HepG2 (cell line): ENCODE results near the gene JAG1. TPM values are rescaled to one million over a fixed set of nuclear protein-coding genes. Genes with fewer than 3 reads are reported as not detected.

Source experiments
- FOXO1 ChIP-seq: sonication (generic); formaldehyde crosslinking; IDR thresholded peaks from 2 replicates; pipeline ENCODE4 v1.4.0; 2020; ENCODE audit warnings: missing genetic modification reagents
- GABPB1 ChIP-seq: IDR thresholded peaks from 2 replicates; pipeline ENCODE4 v1.6.1; 2016; ENCODE audit warnings: mild to moderate bottlenecking, missing genetic modification reagents, moderate library complexity, missing compliant biosample characterization
- GPN1 ChIP-seq: sonication (generic); formaldehyde crosslinking; IDR thresholded peaks from 2 replicates; pipeline ENCODE4 v1.5.1; 2020; ENCODE audit warnings: missing genetic modification reagents, borderline replicate concordance
- KAT7 ChIP-seq: IDR thresholded peaks from 2 replicates; pipeline ENCODE4 v1.6.1; 2018; ENCODE audit warnings: borderline replicate concordance, missing compliant biosample characterization
- SYNCRIP ChIP-seq: fragments of 200-400 bp; formaldehyde crosslinking; IDR thresholded peaks from 2 replicates; pipeline ENCODE4 v1.6.1; 2018; ENCODE audit warnings: mild to moderate bottlenecking, low read depth, low read length; ENCODE audit not compliant: insufficient read depth
- ZBTB42 ChIP-seq: sonication (generic); formaldehyde crosslinking; IDR thresholded peaks from 2 replicates; pipeline ENCODE4 v1.5.0; 2020; ENCODE audit warnings: mild to moderate bottlenecking, missing genetic modification reagents
- ZFP36L1 ChIP-seq: sonication (generic); formaldehyde crosslinking; IDR thresholded peaks from 2 replicates; pipeline ENCODE4 v1.8.0; 2022; ENCODE audit warnings: mild to moderate bottlenecking, missing genetic modification reagents, moderate library complexity
- ZNF10 ChIP-seq: sonication (generic); formaldehyde crosslinking; IDR thresholded peaks from 2 replicates; pipeline ENCODE4 v1.4.0; 2020; ENCODE audit warnings: mild to moderate bottlenecking, low read depth, missing genetic modification reagents, borderline replicate concordance
- ZNF143 ChIP-seq: sonication (generic); formaldehyde crosslinking; IDR thresholded peaks from 2 replicates; pipeline ENCODE4 v1.4.0; 2020; ENCODE audit warnings: missing genetic modification reagents
- ZNF589 ChIP-seq: sonication (generic); formaldehyde crosslinking; conservative IDR thresholded peaks from 2 replicates; pipeline ENCODE4 v1.8.0; 2022; ENCODE audit warnings: mild to moderate bottlenecking, moderate library complexity, missing genetic modification reagents
- ZNF83 ChIP-seq: sonication (generic); formaldehyde crosslinking; IDR thresholded peaks from 2 replicates; pipeline ENCODE4 v1.4.0; 2020; ENCODE audit warnings: missing genetic modification reagents, mild to moderate bottlenecking, borderline replicate concordance
- polyA plus RNA-seq, 8 experiments: library from polyadenylated mRNA; depleted of rRNA in 3 of 8; stranded (reverse) in 7 of 8; unstranded in 1 of 8; fragments of >200 nt; fragmentation: Illumina TruSeq in 4 of 8; extraction: Trizol in 4 of 8; gene quantifications; 2 replicates each; pipeline versions ENCODE4 v1.2.1 to v1.2.3, GENCODE V29; 2011 to 2016; ENCODE audit warnings: low read depth in 4 of 8, missing spikeins in 1 of 8, mixed read lengths in 1 of 8; ENCODE audit not compliant: insufficient read depth in 1 of 8
- total RNA-seq, 5 experiments: library from RNA; depleted of rRNA; stranded (reverse); fragments of >200 nt; fragmentation: Illumina TruSeq; extraction: Trizol; gene quantifications; 2 replicates each; pipeline ENCODE4 v1.2.3, GENCODE V29; 2016; ENCODE audit warnings: low read depth in 1 of 5
- TF ChIP-seq, protein P1 (sequence below): sonication (generic); formaldehyde crosslinking; IDR thresholded peaks from 2 replicates; pipeline ENCODE4 v1.4.0; 2020; ENCODE audit warnings: mild to moderate bottlenecking, missing genetic modification reagents, borderline replicate concordance
- TF ChIP-seq, protein P2 (sequence below): sonication (generic); formaldehyde crosslinking; IDR thresholded peaks from 2 replicates; pipeline ENCODE4 v1.8.1; 2022; ENCODE audit warnings: mild to moderate bottlenecking, missing genetic modification reagents
- TF ChIP-seq, protein P3 (sequence below): IDR thresholded peaks from 2 replicates; pipeline ENCODE4 v1.6.1; 2016; ENCODE audit warnings: mild to moderate bottlenecking
- TF ChIP-seq, protein P4 (sequence below): sonication (generic); formaldehyde crosslinking; IDR thresholded peaks from 2 replicates; pipeline ENCODE4 v1.4.0; 2020; ENCODE audit warnings: missing genetic modification reagents
- TF ChIP-seq, protein P5 (sequence below): sonication (generic); formaldehyde crosslinking; IDR thresholded peaks from 2 replicates; pipeline ENCODE4 v1.5.1; 2020; ENCODE audit warnings: missing genetic modification reagents, mild to moderate bottlenecking, borderline replicate concordance

JAG1 gene
- total and polyA plus RNA-seq, 2 of the 13 experiments (the other 11 are each of a cell fraction or from before 2014, with no cell fraction given): 47.1 to 56.3 TPM

DNA sequence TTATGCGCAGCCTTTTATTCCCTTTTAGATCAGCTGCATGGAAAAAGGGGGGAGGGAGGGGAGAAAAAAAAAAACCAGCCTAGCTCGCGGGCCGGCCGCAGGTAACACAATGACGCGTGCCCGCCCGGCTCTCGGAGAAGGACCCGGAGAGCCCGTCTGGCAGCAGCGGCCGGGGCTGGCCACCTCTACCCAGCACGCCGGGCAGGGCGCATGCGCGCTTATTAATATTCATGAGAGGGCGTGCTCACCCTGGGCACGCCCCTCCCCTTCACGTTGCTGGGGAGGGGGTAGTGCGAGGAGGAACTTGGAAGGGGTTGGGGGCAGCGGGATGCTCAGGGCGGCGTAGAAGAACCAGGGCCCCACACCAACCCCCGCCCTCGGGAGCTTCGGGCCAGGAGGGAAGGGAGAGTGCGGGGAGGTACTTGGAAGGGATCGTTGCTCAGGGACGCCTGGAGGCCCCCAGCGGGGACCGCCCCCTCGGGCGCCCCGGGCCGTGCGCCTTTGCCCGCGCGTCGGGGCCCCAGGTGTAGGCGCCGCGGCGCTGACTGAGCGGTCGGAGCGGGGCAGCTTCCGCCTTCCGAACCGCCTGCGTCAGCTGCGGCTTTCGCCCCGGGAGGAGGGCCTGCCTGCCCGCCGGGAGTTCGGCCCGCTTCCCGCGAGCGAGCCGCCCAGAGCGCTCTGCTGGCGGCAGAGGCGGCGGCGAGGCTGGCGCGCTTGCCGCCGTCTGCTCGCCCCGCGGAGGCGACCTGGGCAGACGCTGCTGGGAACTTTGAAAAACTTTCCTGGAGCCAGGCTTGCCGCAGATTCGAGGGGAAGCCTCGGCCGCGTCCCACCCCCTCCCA is at the start of gene JAG1 (continued):
- TF ChIP-seq, protein P1, sequence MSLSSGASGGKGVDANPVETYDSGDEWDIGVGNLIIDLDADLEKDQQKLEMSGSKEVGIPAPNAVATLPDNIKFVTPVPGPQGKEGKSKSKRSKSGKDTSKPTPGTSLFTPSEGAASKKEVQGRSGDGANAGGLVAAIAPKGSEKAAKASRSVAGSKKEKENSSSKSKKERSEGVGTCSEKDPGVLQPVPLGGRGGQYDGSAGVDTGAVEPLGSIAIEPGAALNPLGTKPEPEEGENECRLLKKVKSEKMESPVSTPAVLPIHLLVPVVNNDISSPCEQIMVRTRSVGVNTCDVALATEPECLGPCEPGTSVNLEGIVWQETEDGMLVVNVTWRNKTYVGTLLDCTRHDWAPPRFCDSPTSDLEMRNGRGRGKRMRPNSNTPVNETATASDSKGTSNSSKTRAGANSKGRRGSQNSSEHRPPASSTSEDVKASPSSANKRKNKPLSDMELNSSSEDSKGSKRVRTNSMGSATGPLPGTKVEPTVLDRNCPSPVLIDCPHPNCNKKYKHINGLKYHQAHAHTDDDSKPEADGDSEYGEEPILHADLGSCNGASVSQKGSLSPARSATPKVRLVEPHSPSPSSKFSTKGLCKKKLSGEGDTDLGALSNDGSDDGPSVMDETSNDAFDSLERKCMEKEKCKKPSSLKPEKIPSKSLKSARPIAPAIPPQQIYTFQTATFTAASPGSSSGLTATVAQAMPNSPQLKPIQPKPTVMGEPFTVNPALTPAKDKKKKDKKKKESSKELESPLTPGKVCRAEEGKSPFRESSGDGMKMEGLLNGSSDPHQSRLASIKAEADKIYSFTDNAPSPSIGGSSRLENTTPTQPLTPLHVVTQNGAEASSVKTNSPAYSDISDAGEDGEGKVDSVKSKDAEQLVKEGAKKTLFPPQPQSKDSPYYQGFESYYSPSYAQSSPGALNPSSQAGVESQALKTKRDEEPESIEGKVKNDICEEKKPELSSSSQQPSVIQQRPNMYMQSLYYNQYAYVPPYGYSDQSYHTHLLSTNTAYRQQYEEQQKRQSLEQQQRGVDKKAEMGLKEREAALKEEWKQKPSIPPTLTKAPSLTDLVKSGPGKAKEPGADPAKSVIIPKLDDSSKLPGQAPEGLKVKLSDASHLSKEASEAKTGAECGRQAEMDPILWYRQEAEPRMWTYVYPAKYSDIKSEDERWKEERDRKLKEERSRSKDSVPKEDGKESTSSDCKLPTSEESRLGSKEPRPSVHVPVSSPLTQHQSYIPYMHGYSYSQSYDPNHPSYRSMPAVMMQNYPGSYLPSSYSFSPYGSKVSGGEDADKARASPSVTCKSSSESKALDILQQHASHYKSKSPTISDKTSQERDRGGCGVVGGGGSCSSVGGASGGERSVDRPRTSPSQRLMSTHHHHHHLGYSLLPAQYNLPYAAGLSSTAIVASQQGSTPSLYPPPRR (CRISPR knock-in tag): no peak
- TF ChIP-seq ZNF589 (CRISPR knock-in tag) (no peak), ZFP36L1 (no peak), GABPB1 (CRISPR knock-in tag) (peak; percentile 72), ZNF10 (CRISPR knock-in tag) (0 out of 2 replicates have a peak, but pooled peaks have one; percentile 0), FOXO1 (no peak), SYNCRIP (no peak), ZNF83 (CRISPR knock-in tag) (0 out of 2 replicates have a peak, but pooled peaks have one; percentile 25), GPN1 (CRISPR knock-in tag) (no peak), KAT7 (CRISPR knock-in tag) (0 out of 2 replicates have a peak, but pooled peaks have one; percentile 17), ZBTB42 (peak; percentile 57; the same call in 1 of the 2 replicates), ZNF143 (CRISPR knock-in tag) (no peak)
- TF ChIP-seq, protein P2, sequence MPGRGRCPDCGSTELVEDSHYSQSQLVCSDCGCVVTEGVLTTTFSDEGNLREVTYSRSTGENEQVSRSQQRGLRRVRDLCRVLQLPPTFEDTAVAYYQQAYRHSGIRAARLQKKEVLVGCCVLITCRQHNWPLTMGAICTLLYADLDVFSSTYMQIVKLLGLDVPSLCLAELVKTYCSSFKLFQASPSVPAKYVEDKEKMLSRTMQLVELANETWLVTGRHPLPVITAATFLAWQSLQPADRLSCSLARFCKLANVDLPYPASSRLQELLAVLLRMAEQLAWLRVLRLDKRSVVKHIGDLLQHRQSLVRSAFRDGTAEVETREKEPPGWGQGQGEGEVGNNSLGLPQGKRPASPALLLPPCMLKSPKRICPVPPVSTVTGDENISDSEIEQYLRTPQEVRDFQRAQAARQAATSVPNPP (CRISPR knock-in tag): peak; percentile 79
- TF ChIP-seq, protein P3, sequence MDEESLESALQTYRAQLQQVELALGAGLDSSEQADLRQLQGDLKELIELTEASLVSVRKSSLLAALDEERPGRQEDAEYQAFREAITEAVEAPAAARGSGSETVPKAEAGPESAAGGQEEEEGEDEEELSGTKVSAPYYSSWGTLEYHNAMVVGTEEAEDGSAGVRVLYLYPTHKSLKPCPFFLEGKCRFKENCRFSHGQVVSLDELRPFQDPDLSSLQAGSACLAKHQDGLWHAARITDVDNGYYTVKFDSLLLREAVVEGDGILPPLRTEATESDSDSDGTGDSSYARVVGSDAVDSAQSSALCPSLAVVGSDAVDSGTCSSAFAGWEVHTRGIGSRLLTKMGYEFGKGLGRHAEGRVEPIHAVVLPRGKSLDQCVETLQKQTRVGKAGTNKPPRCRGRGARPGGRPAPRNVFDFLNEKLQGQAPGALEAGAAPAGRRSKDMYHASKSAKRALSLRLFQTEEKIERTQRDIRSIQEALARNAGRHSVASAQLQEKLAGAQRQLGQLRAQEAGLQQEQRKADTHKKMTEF (CRISPR knock-in tag): peak; percentile 85
- TF ChIP-seq, protein P4, sequence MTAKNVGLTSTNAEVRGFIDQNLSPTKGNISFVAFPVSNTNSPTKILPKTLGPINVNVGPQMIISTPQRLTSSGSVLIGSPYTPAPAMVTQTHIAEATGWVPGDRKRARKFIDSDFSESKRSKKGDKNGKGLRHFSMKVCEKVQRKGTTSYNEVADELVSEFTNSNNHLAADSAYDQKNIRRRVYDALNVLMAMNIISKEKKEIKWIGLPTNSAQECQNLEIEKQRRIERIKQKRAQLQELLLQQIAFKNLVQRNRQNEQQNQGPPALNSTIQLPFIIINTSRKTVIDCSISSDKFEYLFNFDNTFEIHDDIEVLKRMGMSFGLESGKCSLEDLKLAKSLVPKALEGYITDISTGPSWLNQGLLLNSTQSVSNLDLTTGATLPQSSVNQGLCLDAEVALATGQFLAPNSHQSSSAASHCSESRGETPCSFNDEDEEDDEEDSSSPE: peak; percentile 76
- TF ChIP-seq, protein P5, sequence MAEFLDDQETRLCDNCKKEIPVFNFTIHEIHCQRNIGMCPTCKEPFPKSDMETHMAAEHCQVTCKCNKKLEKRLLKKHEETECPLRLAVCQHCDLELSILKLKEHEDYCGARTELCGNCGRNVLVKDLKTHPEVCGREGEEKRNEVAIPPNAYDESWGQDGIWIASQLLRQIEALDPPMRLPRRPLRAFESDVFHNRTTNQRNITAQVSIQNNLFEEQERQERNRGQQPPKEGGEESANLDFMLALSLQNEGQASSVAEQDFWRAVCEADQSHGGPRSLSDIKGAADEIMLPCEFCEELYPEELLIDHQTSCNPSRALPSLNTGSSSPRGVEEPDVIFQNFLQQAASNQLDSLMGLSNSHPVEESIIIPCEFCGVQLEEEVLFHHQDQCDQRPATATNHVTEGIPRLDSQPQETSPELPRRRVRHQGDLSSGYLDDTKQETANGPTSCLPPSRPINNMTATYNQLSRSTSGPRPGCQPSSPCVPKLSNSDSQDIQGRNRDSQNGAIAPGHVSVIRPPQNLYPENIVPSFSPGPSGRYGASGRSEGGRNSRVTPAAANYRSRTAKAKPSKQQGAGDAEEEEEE (CRISPR knock-in tag): no peak
